ENCODE data around the gene LRP1B.

LRP1B gene

GRCh38 chr2:140249821-140250220, 1881.0 kb downstream of the LRP1B start:
- no peaks in the 10 kb centered on the region for H4K20me1 ChIP-seq (ENCODE audit: insufficient read depth, low read length)
- no peaks in the 10 kb centered on the region for H3K9me3 ChIP-seq (ENCODE audit: low read length)
- H3K79me2 ChIP-seq (ENCODE audit: insufficient read depth, low read length), result no peaks in the 10 kb centered on the region
- H3K27me3 ChIP-seq (ENCODE audit: insufficient read depth, low read length), result no peaks in the 10 kb centered on the region
- no peaks in the 10 kb centered on the region for H3K9me2 ChIP-seq (ENCODE audit: low read depth, low read length)
- no peak overlapping the region for H3K27ac ChIP-seq (ENCODE audit: low read depth, low read length, poor library complexity, severe bottlenecking)
- no peaks in the 10 kb centered on the region for H3K4me1 ChIP-seq (ENCODE audit: insufficient read depth, low read length, severe bottlenecking)
- no peak for TF ChIP-seq EZH2 (IDR thresholded peaks at IDR 0.05; ENCODE audit: borderline replicate concordance, low read length)
- no peak for TF ChIP-seq CTCF (IDR thresholded peaks at IDR 0.05; ENCODE audit: low read length)
- H3F3A ChIP-seq (ENCODE audit: insufficient read depth, low read length), result no peaks in the 10 kb centered on the region
- no peak overlapping the region for H3K4me2 ChIP-seq (ENCODE audit: low read length)
- H3K36me3 ChIP-seq (ENCODE audit: insufficient read depth, low read length), result no peaks in the 10 kb centered on the region
- no peak overlapping the region for H2AFZ ChIP-seq (ENCODE audit: low read length)
- H3K9ac ChIP-seq (ENCODE audit: low read length), result no peak overlapping the region
- no peak overlapping the region for H3K4me3 ChIP-seq (ENCODE audit: low read depth, low read length, poor library complexity, severe bottlenecking)

- Histone ChIP-seq H3K79me2 (ENCODE audit: insufficient read depth, low read length) (no peaks in the 10 kb centered on the region), H3K36me3 (ENCODE audit: insufficient read depth, low read length) (no peaks in the 10 kb centered on the region), H3K27me3 (ENCODE audit: insufficient read depth, low read length) (no peaks in the 10 kb centered on the region), H3K4me2 (ENCODE audit: low read length) (no peak overlapping the region), H3K9ac (ENCODE audit: low read length) (no peak overlapping the region), H3K4me3 (ENCODE audit: low read depth, low read length, poor library complexity, severe bottlenecking) (no peak overlapping the region), H4K20me1 (ENCODE audit: insufficient read depth, low read length) (no peaks in the 10 kb centered on the region), H3F3A (ENCODE audit: insufficient read depth, low read length) (no peaks in the 10 kb centered on the region), H2AFZ (ENCODE audit: low read length) (no peak overlapping the region), H3K9me2 (ENCODE audit: low read depth, low read length) (no peaks in the 10 kb centered on the region), H3K9me3 (ENCODE audit: low read length) (no peaks in the 10 kb centered on the region), H3K27ac (ENCODE audit: low read depth, low read length, poor library complexity, severe bottlenecking) (no peak overlapping the region), H3K4me1 (ENCODE audit: insufficient read depth, low read length, severe bottlenecking) (no peaks in the 10 kb centered on the region)
- TF ChIP-seq CTCF (IDR thresholded peaks at IDR 0.05; ENCODE audit: low read length) (no peak), EZH2 (IDR thresholded peaks at IDR 0.05; ENCODE audit: borderline replicate concordance, low read length) (no peak)
Measured at GRCh38 chr2:140248623-140249022, 1882.2 kb downstream of the LRP1B start.

GRCh38 chr2:140247451-140248195, 1883.2 kb downstream of the LRP1B start:
- no peak for TF ChIP-seq EZH2 (IDR thresholded peaks at IDR 0.05; ENCODE audit: borderline replicate concordance, low read length)
- TF ChIP-seq CTCF (IDR thresholded peaks at IDR 0.05; ENCODE audit: low read length), result no peak
- no peaks in the 10 kb centered on the region for H4K20me1 ChIP-seq (ENCODE audit: insufficient read depth, low read length)
- no peaks in the 10 kb centered on the region for H3K9me2 ChIP-seq (ENCODE audit: low read depth, low read length)
- H3K79me2 ChIP-seq (ENCODE audit: insufficient read depth, low read length), result no peaks in the 10 kb centered on the region
- no peaks in the 10 kb centered on the region for H3K4me1 ChIP-seq (ENCODE audit: insufficient read depth, low read length, severe bottlenecking)
- no peaks in the 10 kb centered on the region for H3K36me3 ChIP-seq (ENCODE audit: insufficient read depth, low read length)
- no peak overlapping the region for H3K4me3 ChIP-seq (ENCODE audit: low read depth, low read length, poor library complexity, severe bottlenecking)
- H3K9ac ChIP-seq (ENCODE audit: low read length), result no peak overlapping the region
- no peaks in the 10 kb centered on the region for H3K27me3 ChIP-seq (ENCODE audit: insufficient read depth, low read length)
- no peak overlapping the region for H3K4me2 ChIP-seq (ENCODE audit: low read length)
- H3K9me3 ChIP-seq (ENCODE audit: low read length), result no peaks in the 10 kb centered on the region
- H3F3A ChIP-seq (ENCODE audit: insufficient read depth, low read length), result no peaks in the 10 kb centered on the region
- H2AFZ ChIP-seq (ENCODE audit: low read length), result no peak overlapping the region
- no peak overlapping the region for H3K27ac ChIP-seq (ENCODE audit: low read depth, low read length, poor library complexity, severe bottlenecking)
